RWPE1 (cell line): ENCODE data around the gene GOLT1A.

Source experiments
- CTCF ChIA-PET: fragments of 350-600 bp; sonication (Branson Sonifier 250); formaldehyde crosslinking; extraction: SDS; loops from one replicate; lab custom pipeline; 2021; lab: Yijun Ruan, JAX
- POLR2A ChIA-PET: fragments of 400-600 bp; formaldehyde crosslinking; extraction: SDS; loops from one replicate; lab custom pipeline; 2020; ENCODE audit warnings: antibody characterized with exemption; ENCODE audit not compliant: low non-redundant PET; lab: Yijun Ruan, JAX
- DNase-seq: peaks from one replicate; pipeline ENCODE4 v3.0.0; 2012; ENCODE audit warnings: low spot score
- H3K27ac ChIP-seq: fragments of 450-650 bp; 2 replicates; pipeline ENCODE4 v1.5.1; 2017
- TF ChIP-seq, protein P1 (sequence below): fragments of 450-650 bp; conservative IDR thresholded peaks from 2 replicates; pipeline ENCODE4 v1.5.1; 2017; ENCODE audit warnings: low read depth, mild to moderate bottlenecking

GOLT1A gene

DNA sequence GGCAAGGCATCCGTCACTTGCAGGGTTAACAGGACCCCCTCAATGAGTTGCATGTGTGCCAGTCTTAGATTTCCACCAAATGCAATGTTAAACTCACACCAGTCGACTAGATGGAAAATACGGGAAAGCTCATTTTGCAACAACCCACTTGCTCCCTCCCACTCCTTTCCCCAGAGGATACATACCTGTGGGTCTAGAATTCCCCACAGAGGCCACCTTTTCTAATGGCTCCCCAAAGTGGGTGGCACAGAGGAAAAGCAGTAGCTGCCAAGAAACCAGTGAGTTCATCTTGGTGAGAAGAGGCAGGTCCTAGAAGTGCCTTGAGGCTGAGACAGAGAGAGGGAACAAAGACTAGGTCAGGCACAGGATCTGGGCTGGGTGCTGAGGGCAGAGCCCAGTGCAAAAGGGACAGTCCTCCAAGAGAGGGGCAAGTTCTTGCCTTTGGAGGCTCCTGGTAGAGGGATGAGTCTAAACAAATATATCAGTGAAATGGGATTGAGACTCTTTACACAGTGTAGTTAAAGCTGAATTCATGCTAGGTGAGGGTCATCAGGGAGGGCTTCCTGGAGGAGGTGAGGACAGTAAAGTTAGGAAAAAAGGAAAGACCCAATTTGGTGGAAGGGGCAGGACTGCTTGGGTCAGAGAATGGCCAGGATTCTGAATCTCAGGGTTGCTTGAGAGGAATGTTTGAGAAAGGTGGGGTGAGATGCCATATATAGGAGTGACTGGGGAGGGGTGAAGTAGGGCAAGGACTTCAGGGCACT is 21.0 kb downstream of the GOLT1A start:
- CTCF ChIA-PET = interaction anchor here (0.6 to 5.2 kb wide), 6 partner anchors 14 to 567 kb away, joined by 4 to 37 read pairs (median 11); no protein-coding TSS in a partner anchor
- TF ChIP-seq, protein P1, sequence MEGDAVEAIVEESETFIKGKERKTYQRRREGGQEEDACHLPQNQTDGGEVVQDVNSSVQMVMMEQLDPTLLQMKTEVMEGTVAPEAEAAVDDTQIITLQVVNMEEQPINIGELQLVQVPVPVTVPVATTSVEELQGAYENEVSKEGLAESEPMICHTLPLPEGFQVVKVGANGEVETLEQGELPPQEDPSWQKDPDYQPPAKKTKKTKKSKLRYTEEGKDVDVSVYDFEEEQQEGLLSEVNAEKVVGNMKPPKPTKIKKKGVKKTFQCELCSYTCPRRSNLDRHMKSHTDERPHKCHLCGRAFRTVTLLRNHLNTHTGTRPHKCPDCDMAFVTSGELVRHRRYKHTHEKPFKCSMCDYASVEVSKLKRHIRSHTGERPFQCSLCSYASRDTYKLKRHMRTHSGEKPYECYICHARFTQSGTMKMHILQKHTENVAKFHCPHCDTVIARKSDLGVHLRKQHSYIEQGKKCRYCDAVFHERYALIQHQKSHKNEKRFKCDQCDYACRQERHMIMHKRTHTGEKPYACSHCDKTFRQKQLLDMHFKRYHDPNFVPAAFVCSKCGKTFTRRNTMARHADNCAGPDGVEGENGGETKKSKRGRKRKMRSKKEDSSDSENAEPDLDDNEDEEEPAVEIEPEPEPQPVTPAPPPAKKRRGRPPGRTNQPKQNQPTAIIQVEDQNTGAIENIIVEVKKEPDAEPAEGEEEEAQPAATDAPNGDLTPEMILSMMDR = no peak
- POLR2A ChIA-PET = interaction anchor here (0.7 kb wide), 1 partner anchor 1352 kb away, joined by 3 read pairs; no protein-coding TSS in a partner anchor

DNA sequence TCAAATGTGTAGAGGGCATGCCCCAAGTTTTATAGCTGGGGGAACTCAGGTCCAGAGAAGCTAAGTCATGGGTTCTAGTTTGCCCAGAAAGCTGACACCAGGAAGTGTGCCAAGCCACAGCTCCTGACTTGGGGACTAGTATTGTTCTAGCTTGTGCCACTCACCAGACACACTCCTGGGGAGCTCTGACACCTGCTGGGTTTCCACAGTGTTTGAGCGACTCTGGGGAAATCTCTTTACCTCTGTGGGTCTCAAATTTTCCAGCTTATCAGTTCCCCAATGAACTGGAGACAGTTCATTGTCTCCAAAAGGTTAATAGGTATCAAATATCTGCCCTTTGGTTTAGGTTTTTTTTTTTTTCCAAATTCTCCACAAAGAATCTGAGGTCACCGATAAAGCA is 21.7 kb downstream of the GOLT1A start:
- TF ChIP-seq, protein P1 = no peak
- H3K27ac ChIP-seq = no peak overlapping the region
- POLR2A ChIA-PET = interaction anchor here (0.7 kb wide), 1 partner anchor 1353 kb away, joined by 3 read pairs; no protein-coding TSS in a partner anchor
- DNase-seq = no peak
- CTCF ChIA-PET = interaction anchor here (0.7 to 5.2 kb wide), 4 partner anchors 15 to 172 kb away, joined by 4 to 37 read pairs (median 16); no protein-coding TSS in a partner anchor

More for the DNA sequence above, 21.0 kb downstream of the GOLT1A start:
- no peak for DNase-seq
- no peak overlapping the region for H3K27ac ChIP-seq

DNA sequence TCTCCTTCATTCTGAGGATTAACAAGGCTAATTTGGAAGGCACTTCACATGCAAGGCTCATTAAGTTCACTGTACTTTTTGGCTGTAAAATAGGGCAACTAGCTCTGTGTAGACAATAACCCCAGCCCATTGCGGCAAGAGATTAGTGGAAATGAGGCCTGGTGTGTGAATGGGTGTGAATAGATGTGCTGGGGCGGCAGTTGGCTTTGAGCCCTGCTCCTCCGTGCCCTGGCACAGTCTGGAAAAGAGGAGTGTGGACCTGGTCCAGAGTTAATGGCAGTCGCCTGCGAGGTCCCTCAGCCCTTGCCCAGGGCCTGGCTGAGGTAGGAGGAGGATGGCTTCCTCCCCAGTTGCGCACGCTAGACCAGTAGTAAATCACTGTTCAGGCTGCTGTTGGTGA is 22.3 kb downstream of the GOLT1A start:
- CTCF ChIA-PET = interaction anchor here (1.0 to 5.2 kb wide), 4 partner anchors 15 to 207 kb away, joined by 3 to 37 read pairs (median 16); no protein-coding TSS in a partner anchor
- POLR2A ChIA-PET = no interaction called here

DNA sequence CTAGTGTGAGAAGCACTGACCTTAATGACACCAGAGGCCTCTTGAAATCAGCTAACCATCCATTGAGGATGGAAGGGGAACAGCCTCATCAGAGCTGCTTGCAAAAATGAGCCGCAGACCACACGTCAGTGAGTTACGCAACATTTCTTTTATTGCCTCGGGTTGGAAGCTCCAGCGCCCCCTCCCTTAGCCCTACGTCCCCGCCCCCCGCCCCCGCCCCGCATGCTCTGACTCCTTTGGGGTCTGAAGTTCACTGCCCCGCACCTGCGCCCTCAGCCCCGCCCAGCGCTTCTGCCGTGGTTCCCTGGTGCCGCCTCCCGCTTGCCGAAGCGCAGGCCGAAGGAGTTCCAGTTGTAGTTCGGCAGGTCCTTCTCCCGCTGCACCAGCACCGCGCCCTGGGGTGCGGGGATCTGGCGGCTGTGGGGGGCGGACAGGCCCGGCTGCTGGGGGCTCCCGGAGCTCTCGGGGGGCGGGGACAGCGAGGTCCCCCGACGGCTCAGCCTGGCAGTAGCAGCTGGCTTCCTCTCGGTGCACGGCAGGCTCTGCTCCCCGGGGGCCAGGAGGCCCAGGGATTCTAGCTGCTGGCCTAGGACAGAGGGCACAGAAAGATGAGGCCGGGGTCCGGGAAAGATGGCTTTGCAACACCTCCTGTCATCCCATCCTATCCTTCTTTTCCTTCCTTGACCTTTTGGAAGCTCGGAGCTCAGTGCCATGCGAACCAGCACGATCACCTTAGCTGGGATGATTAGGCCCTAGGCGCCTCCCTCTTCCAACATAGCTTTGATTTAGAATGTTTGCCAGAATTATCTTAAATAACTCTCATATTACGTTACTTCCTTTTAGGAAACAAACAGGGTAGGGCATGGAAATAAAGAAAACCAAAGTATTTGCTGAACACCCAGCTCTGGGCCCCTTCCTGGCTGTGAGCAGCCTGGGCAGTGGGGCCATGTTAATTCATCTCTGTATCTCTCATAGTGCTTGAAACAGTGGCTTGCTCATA is 23.3 kb downstream of the GOLT1A start:
- peak; percentile 55 for DNase-seq
- no peak overlapping the region for H3K27ac ChIP-seq
- TF ChIP-seq, protein P1 = no peak
- POLR2A ChIA-PET = no interaction called here
- CTCF ChIA-PET = interaction anchor here (0.6 to 5.2 kb wide), 9 partner anchors 8 to 320 kb away, joined by 3 to 37 read pairs (median 4); no protein-coding TSS in a partner anchor

More for the DNA sequence above, 22.3 kb downstream of the GOLT1A start:
- no peak overlapping the region for H3K27ac ChIP-seq
- no peak for DNase-seq
- TF ChIP-seq, protein P1 = no peak

DNA sequence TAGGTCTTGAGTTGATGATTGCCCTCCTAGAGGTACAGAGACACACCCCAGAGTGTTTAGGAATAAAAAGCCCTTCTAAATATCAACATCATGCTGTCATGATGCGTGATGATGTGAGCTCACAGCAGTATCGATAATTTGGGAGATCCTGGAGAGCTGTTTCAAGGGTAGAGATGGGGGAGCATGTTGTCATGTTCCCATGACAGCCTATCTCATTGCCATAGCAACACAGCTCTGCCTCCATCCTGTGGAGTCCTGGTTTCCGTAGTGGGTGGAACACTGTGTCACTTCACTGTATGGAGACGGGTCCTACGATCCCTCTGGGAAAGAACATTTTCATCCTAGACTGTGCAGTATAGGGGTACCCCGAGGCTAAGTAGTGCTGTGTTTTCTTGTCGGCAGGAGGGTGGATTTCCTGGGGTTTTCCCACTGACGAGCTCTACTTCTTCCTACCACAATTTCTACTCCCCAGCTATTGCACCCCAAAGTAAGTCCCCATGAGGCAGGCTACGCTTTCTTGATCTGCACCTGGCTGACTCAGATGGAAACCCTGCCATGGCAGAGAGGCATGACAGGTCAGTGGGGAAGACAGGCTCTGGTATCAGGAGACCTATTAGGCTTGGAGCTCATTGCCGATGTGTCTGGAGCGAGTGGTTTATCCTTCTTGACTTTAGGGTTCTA is 24.7 kb downstream of the GOLT1A start:
- TF ChIP-seq, protein P1 = no peak
- CTCF ChIA-PET = interaction anchor here (0.6 to 5.2 kb wide), 10 partner anchors 9 to 249 kb away, joined by 3 to 37 read pairs (median 3); no protein-coding TSS in a partner anchor
- POLR2A ChIA-PET = no interaction called here
- no peak for DNase-seq
- no peak overlapping the region for H3K27ac ChIP-seq
